A375 (cell line): ENCODE measurements around the gene WDR1. TPM values are rescaled to one million over a fixed set of nuclear protein-coding genes. Genes with fewer than 3 reads are reported as not detected.

Source experiments
- small RNA-seq: library from RNA; depleted of rRNA; stranded (forward); fragments of <200 nt; gene quantifications from one replicate; pipeline ENCODE3, GENCODE V24; 2014
- total RNA-seq: library from RNA; depleted of rRNA; stranded (reverse); fragments of >200 nt; shearing (Covaris generic); gene quantifications from 2 replicates; pipeline ENCODE4 v1.2.3, GENCODE V29; 2014; rRNA removed

WDR1 gene, protein sequence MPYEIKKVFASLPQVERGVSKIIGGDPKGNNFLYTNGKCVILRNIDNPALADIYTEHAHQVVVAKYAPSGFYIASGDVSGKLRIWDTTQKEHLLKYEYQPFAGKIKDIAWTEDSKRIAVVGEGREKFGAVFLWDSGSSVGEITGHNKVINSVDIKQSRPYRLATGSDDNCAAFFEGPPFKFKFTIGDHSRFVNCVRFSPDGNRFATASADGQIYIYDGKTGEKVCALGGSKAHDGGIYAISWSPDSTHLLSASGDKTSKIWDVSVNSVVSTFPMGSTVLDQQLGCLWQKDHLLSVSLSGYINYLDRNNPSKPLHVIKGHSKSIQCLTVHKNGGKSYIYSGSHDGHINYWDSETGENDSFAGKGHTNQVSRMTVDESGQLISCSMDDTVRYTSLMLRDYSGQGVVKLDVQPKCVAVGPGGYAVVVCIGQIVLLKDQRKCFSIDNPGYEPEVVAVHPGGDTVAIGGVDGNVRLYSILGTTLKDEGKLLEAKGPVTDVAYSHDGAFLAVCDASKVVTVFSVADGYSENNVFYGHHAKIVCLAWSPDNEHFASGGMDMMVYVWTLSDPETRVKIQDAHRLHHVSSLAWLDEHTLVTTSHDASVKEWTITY
- total RNA-seq: 192 and 236 TPM in 2 replicates

DNA sequence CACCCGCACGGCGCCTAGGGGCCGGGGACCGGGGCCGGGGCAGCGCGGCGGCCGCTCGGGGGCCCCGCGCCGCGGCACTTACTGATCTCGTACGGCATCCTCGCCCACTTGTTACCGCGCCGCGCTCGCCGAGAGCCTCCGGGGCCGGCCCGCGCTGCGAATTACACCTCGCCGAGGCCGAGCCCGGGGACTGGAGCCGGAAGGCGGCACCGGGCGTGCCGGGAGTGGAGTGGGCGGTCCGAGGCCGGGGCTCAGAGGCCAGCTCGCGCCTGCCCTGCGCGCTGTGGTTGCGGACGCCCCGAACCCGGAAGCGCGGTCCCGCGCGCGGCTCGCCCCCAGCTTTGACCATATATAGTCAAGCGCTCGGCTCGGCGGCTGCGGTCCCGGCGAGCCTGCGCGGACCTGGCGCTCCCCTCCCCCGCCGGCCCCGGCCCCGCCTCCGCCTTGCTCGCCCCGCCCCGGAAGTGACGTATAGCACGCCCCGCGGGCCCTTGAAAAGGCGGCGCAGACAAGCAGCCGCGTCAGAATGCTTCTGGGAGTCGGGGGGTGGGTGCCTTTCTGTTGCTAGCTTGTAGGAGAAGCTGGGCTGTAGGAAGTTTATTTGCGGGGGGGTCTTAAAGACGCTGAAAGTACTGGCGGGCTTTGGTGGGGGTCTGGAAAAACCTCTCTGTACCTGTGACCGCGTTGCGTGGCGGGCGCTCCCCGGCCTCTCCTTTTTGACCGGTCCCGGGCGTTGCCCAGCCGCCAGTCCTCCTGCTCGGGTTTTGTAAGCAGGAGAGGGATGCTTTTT lies at the start of gene WDR1:
TSS of gene WDR1 (minus strand) at position 231 of the 790 bp plus-strand sequence. CDS start at position 98, 133 bp downstream.

Small RNAs within 50 kb of the gene (small RNA-seq; reads per million reads assigned to genes)
- gene AC093664.1 (not detected), gene MIR3138 (not detected), gene RNA5SP155 (0.13 reads per million)

Other genes starting within 250 kb of the WDR1 start
- 0.26 TPM in 1 of 2 replicates, not detected in the other for gene SLC2A9, start 95.3 kb downstream of the WDR1 start, total RNA-seq